Measurements from ENCODE around the gene CXCL3.

DNA sequence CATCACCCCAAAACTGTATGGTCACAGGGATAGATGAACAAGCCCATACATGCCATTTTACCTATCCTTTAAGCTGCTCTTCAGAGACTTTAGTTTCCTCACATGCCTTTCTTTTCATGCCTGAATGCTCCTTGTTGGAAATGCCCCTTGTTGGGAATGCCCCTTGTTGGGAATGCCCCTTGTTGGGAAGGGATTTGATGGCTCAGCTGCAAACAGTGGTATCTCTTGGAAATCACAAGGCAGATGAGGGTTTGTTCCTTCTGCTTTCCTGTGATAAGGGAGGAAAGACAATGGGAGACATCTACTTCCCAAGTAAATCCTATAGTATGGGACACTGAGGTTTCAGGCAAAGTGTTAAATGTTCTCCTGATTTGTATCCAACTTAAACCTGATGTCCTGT, 49.0 kb upstream of the CXCL3 start:
- TF ChIP-seq CTCF (IDR thresholded peaks at IDR 0.05) = no peak
- no peak for TF ChIP-seq POLR2A (IDR thresholded peaks at IDR 0.05)
